Measurements from ENCODE around the gene SPEN. TPM values are rescaled to one million over a fixed set of nuclear protein-coding genes. Genes with fewer than 3 reads are reported as not detected.

The SPEN gene
- total and polyA plus RNA-seq, 9 of the 15 experiments (the other 6 are each of a cell fraction or from before 2014, with no cell fraction given), result 5.7 to 87.5 (median 27.2) TPM

DNA sequence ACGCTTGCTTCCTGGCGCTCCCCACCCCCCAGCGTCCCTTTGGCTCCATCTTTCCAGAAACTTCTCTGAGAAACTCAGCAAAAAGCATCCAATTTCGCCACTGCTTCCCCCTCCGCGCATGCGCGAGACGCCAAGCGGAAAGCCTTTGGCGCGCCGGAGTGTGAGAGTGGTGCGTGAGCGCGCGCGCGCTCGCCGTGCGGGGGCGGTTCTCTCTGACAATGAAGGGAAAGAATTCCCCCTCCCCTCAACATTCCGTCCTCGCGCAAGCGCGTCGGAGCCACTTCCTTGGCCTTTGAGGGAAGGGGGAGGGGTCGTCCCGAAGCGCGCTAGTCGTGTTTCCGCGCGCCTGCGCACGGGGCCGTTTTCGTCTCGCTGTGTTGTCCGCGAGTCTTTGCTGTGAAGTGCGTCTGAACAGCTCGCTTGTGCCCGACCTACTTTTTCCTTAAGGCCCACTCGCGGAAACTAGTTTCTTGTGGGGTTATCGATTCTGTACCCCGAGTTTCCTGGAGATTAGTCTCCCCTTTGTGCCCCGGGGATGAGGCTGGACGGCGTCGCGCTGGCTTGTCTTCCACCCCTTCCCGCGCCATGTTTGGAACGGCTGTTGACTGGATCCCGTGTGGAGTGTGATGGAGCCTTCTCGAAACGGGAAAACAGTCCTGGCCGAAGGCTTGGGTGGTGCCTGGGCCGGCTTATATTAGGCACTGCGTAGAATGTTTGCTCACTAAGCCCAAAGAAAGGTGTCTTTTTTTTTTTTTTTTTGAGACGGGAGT is 11.6 kb upstream of the SPEN start (continued):
- TF ChIP-seq, protein P1, sequence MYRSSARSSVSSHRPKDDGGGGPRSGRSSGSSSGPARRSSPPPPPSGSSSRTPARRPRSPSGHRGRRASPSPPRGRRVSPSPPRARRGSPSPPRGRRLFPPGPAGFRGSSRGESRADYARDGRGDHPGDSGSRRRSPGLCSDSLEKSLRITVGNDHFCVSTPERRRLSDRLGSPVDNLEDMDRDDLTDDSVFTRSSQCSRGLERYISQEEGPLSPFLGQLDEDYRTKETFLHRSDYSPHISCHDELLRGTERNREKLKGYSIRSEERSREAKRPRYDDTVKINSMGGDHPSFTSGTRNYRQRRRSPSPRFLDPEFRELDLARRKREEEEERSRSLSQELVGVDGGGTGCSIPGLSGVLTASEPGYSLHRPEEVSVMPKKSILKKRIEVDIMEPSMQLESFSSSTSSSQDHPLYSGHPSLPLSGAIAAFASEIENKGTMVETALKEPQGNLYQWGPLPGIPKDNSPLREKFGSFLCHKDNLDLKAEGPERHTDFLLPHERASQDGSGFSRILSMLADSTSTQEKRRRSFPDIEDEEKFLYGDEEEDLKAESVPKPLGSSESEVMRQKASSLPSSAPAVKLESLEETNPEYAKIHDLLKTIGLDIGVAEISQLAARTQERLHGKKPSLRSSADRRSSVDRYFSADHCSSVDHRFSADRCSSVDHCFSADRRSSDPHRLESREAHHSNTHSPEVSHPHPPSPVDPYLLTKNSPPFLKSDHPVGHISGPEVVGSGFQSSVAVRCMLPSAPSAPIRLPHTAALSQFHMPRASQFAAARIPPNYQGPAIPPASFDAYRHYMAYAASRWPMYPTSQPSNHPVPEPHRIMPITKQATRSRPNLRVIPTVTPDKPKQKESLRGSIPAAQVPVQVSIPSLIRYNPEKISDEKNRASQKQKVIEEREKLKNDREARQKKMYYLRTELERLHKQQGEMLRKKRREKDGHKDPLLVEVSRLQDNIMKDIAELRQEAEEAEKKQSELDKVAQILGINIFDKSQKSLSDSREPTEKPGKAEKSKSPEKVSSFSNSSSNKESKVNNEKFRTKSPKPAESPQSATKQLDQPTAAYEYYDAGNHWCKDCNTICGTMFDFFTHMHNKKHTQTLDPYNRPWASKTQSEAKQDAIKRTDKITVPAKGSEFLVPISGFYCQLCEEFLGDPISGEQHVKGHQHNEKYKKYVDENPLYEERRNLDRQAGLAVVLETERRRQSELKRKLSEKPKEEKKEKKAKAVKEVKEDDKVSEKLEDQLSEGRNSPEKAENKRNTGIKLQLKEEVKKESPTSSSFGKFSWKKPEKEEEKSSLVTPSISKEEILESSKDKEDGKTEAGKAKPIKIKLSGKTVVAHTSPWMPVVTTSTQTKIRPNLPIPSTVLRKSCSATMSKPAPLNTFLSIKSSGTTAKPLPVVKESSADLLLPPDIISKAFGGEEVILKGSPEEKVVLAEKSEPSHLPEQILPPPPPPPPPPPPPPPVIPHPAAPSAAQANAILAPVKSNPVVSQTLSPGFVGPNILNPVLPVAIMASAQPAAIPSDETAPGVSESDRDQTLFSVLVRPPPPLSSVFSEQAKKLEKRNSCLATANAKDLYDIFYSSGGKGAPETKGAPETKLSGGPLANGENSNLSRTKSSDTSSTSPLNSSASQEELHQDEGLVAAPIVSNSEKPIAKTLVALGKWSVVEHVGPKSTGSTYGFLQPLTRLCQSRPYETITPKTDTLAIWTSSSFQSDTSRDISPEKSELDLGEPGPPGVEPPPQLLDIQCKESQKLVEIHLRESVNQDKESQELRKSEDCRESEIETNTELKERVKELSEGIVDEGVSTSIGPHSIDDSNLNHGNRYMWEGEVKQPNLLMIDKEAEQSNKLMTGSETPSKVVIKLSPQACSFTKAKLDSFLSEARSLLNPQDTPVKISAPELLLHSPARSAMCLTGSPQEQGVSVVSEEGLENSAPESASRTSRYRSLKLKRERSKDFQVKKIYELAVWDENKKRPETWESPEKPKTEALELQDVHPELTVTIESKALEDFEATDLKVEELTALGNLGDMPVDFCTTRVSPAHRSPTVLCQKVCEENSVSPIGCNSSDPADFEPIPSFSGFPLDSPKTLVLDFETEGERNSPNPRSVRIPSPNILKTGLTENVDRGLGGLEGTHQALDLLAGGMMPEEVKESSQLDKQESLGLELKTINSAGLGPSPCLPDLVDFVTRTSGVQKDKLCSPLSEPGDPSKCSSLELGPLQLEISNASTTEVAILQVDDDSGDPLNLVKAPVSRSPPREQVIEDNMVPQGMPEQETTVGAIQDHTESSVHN (IDR thresholded peaks at IDR 0.05; ENCODE audit: borderline replicate concordance in 1 of 2, low read depth in 1 of 2), result peak in 1 of 2 experiments; percentile 24; a peak in 1 of 4 replicates
- TF ChIP-seq ZNF217 (CRISPR knock-in tag; IDR thresholded peaks at IDR 0.05) (no peak), ZNF436 (CRISPR knock-in tag; IDR thresholded peaks at IDR 0.05) (no peak), ZNF561 (CRISPR knock-in tag; conservative IDR thresholded peaks at IDR 0.05) (no peak), MYNN (IDR thresholded peaks at IDR 0.05) (no peak), MYNN (CRISPR knock-in tag; IDR thresholded peaks at IDR 0.05) (no peak), MYC (IDR thresholded peaks at IDR 0.05; ENCODE audit: low read depth, low read length) (no peak), MYC (CRISPR knock-in tag; IDR thresholded peaks at IDR 0.05; ENCODE audit: borderline replicate concordance, low read depth) (no peak), MCM7 (IDR thresholded peaks at IDR 0.05) (no peak), IRF1 (CRISPR knock-in tag; IDR thresholded peaks at IDR 0.05; ENCODE audit: borderline replicate concordance) (no peak), ZNF398 (CRISPR knock-in tag; IDR thresholded peaks at IDR 0.05) (no peak), ZNF3 (CRISPR knock-in tag; IDR thresholded peaks at IDR 0.05) (no peak), KLF10 (CRISPR knock-in tag; IDR thresholded peaks at IDR 0.05) (no peak)
- TF ChIP-seq, protein P2, sequence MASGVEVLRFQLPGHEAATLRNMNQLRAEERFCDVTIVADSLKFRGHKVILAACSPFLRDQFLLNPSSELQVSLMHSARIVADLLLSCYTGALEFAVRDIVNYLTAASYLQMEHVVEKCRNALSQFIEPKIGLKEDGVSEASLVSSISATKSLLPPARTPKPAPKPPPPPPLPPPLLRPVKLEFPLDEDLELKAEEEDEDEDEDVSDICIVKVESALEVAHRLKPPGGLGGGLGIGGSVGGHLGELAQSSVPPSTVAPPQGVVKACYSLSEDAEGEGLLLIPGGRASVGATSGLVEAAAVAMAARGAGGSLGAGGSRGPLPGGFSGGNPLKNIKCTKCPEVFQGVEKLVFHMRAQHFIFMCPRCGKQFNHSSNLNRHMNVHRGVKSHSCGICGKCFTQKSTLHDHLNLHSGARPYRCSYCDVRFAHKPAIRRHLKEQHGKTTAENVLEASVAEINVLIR (CRISPR knock-in tag; IDR thresholded peaks at IDR 0.05), result no peak

All from K562 (cell line).